ENCODE data around the gene ACVR1.

- no peak for TF ChIP-seq CTCF (conservative IDR thresholded peaks at IDR 0.05 in 1 of 2, IDR thresholded peaks at IDR 0.05 in 1 of 2; ENCODE audit: low read depth in 1 of 2, low read length in 2 of 2)
- TF ChIP-seq EZH2 (IDR thresholded peaks at IDR 0.05; ENCODE audit: low read length, missing control alignments): no peak
These were observed 33.8 kb downstream of the ACVR1 start for GRCh38 chr2:157842106-157842879.
